VCaP (cell line): ENCODE data around the gene PCDH9.
A peak's percentile ranks its signal among the peaks of the same experiment; 100 is the strongest.

Experiments
- H3K27ac ChIP-seq: fragments of 450-650 bp; 2 replicates; pipeline ENCODE4 v1.5.1; 2017
- TF ChIP-seq, protein P1 (sequence below): fragments of 450-650 bp; conservative IDR thresholded peaks from 2 replicates; pipeline ENCODE4 v1.5.1; 2017; ENCODE audit warnings: mild to moderate bottlenecking, moderate library complexity

PCDH9 gene

DNA sequence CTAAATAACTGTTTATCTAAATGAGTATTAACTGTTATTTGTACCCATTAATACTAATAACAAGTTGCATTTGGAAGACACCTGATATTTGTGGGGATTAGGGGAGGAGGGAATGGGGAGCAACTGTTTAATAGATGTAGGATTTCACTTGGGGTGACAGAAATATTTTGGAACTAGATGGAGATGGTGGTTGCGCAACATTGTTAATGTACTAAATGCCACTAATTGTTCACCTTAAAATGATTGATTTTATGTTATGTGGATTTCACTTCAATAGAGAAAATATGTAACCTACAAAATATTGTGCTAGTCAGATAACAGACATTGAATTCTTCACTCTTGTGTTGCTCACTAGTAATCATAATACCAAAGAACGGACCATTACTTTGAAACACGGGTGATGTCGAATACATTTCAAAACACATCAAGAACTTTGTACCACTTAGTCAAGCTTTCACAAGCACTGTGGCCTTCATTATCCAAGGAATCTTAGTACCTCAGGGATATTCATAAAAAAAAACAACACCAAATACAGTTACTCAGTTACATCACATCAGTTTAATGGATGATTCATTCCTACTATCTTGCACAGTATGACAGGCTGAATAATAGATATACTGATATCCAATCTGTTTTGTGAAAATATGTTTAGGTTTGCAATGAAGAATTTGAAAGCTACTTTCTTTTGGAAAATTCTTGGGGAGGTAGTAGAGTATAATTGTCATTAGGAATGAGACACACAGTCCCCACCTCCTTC lies 721.8 kb downstream of the PCDH9 start:
- TF ChIP-seq, protein P1, sequence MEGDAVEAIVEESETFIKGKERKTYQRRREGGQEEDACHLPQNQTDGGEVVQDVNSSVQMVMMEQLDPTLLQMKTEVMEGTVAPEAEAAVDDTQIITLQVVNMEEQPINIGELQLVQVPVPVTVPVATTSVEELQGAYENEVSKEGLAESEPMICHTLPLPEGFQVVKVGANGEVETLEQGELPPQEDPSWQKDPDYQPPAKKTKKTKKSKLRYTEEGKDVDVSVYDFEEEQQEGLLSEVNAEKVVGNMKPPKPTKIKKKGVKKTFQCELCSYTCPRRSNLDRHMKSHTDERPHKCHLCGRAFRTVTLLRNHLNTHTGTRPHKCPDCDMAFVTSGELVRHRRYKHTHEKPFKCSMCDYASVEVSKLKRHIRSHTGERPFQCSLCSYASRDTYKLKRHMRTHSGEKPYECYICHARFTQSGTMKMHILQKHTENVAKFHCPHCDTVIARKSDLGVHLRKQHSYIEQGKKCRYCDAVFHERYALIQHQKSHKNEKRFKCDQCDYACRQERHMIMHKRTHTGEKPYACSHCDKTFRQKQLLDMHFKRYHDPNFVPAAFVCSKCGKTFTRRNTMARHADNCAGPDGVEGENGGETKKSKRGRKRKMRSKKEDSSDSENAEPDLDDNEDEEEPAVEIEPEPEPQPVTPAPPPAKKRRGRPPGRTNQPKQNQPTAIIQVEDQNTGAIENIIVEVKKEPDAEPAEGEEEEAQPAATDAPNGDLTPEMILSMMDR: no peak
- H3K27ac ChIP-seq: no peak overlapping the region

DNA sequence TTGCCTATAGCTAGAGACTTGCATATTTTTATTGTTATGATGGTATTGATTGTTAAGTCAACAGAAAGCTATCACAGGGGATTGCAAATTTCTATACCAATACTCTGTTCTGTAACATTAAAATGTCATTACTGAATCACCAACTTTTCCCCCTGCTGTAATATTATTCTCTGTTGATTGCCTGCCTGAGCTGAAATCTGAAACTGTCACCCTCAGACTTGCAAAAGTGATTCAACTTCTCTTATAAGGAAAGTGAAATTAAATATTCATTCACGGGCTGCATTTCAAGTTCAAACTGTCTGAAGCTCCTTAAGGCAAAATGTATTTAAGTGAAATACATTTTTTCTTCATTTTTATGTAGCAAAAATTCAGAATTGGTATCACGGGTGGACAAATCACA lies 723.2 kb downstream of the PCDH9 start:
- H3K27ac ChIP-seq: no peak overlapping the region
- TF ChIP-seq, protein P1: no peak

DNA sequence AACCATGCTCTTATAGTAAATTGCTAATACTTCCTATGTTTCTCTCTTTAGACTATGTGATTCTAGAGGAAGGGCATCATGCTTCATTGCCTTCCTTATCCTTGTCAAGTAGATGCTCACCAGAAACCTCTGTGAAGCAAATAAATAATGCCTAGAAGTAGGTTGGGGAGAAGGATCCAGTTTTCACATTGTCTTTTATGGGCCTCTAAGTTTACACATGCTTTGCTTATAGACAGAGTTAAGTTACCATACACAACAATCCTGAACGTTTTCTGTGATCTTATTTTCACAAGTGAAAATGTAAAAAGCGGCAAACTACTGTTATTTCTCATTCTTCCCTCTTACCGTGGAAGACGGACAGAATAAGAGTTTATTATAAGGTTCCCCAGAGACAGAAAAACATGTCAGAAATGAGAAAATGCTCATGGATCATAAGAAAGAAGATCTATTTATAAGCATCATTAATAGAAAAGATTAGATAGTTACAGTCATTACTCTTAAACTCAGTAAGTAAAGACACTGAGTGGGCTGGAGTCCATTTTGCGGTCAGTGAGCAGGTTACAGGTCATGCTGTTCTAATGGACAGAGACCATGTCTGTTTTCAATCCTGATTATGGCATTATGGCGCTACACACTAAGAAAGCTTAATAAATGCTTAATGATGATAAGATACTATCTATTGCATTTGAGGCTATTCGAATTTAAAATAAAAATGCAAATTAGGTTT lies 723.9 kb downstream of the PCDH9 start:
- H3K27ac ChIP-seq: no peak overlapping the region
- TF ChIP-seq, protein P1: no peak

DNA sequence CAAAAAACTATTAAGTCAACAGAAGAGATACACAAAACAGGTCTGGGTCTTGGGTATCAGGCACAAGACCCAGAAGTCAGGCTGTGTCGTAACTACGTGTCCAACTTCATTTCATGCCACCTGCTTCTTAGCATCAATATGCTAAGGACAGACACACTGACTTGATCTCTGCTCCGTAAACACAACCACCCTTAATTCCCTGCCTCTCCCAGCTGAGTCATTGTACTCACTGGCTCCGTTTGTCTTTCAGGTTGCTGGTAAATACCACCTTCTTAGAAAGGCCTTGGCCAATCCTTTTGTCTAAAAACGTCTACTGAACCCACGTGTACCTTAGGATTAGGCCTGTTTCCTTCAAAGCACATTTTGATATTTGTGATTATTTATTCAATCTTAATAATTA lies 726.2 kb downstream of the PCDH9 start:
- TF ChIP-seq, protein P1: no peak
- H3K27ac ChIP-seq: no peak overlapping the region

DNA sequence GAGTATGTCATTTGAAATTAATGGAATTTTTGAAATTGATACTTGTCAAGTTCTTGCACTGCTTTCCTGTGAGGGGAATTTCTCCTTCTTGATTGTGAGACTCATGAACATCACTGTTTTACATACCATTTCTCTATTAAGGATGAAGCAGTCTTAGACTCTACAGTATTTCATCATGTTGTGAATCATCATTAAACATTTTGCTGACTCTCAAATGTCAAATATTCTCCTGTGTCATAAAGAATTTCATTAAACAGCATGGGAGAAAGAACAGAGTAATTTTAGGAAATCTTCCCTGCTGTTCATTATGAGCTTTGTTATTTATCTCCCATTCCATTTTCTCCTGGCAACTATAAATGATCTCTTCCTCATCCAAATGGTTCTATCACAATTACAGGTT lies 729.0 kb downstream of the PCDH9 start:
- TF ChIP-seq, protein P1: no peak
- H3K27ac ChIP-seq: no peak overlapping the region

DNA sequence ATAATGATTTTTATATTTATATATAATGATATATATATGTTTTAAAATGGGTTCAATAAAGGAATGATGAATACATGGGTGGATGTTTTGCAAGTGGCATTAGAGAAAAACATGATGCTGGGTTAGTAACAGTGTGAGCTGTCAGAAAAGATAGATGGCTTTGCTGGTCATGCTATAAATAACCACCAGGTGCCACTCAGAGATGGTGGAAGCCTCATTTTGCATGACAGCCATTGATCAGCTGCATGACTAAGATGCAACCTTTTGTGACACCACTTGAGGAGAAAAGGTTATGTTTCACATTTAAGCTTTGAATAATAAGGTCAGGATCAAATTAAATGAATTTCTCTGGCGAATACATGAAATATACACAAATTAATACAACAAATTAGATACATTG lies 737.7 kb downstream of the PCDH9 start:
- H3K27ac ChIP-seq: no peak overlapping the region
- TF ChIP-seq, protein P1: peak; percentile 67

DNA sequence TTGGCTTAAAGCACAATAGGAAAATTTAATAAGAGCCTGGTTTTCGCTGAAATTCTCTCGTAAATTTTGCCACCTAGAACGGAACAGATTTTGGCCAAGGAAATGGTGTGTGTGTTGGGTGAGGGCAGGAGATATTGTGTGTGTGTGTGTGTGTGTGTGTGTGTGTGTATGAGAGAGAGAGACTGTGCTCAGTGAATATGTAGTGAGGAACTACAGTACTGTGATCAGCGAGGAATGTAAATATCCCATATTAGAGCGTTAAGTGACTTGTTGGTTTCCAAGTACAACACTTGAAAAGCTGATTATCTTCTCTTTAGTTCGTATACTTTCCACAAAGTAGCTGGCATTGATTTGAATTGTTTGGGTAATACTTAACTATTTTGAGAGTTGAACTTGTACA lies 738.9 kb downstream of the PCDH9 start:
- TF ChIP-seq, protein P1: no peak
- no peak overlapping the region for H3K27ac ChIP-seq
